ENCODE measurements around the gene UBE2E1.

Gene UBE2E1

DNA sequence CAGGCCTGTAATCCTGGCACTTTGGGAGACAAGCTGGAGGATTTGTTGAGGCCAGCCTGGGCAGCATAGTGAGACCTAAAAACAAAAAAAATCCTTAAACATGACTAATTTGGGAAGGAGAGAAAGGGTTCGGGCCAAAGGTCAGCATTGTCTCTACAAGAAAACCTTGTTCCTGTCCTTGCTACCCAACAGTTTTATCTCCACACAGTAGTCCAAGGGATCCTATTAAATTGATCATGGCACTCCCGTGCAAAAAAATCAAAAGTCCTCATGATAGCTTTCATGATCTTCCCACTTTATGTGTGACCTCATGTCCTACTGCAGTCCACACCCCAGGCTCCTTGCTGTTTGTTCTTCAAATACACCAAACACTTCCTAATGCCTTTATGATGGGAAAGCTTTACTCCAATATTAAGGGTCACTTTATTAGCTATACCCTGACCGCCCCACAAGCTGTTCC is 115.3 kb downstream of the UBE2E1 start:
- Histone ChIP-seq H3K36me3 (ENCODE audit: control insufficient read depth in 2 of 2, insufficient read depth in 2 of 2, low read length in 2 of 2) (peaks cover 19 to 26% of the 10 kb centered on the region in 2 donors), H3K27me3 (ENCODE audit: control insufficient read depth in 2 of 2, insufficient read depth in 2 of 2, low read length in 2 of 2) (no peaks in the 10 kb centered on the region), H3K9me3 (ENCODE audit: control insufficient read depth in 2 of 2, low read length in 2 of 2) (no peaks in the 10 kb centered on the region), H3K4me1 (ENCODE audit: control insufficient read depth in 2 of 2, insufficient read depth in 2 of 2, low read length in 2 of 2) (peaks cover 3 to 7% of the 10 kb centered on the region in 2 donors), H3K27ac (ENCODE audit: low read depth in 2 of 2, low read length in 2 of 2) (no peak overlapping the region), H3K4me3 (ENCODE audit: low read length in 2 of 2) (no peak overlapping the region), H3K9ac (ENCODE audit: low read depth in 1 of 2, low read length in 2 of 2) (no peak overlapping the region)

GRCh38 chr3:23923786-23924185 is 118.0 kb downstream of the UBE2E1 start:
- no peaks in the 10 kb centered on the region for H3K27me3 ChIP-seq (ENCODE audit: control insufficient read depth in 2 of 2, insufficient read depth in 2 of 2, low read length in 2 of 2)
- H3K4me1 ChIP-seq (ENCODE audit: control insufficient read depth in 2 of 2, insufficient read depth in 2 of 2, low read length in 2 of 2) = peaks cover under 1 to 5% of the 10 kb centered on the region in 2 donors
- no peak overlapping the region for H3K4me3 ChIP-seq (ENCODE audit: low read length in 2 of 2)
- no peaks in the 10 kb centered on the region for H3K9me3 ChIP-seq (ENCODE audit: control insufficient read depth in 2 of 2, low read length in 2 of 2)
- peaks cover 16 to 17% of the 10 kb centered on the region in 2 donors for H3K36me3 ChIP-seq (ENCODE audit: control insufficient read depth in 2 of 2, insufficient read depth in 2 of 2, low read length in 2 of 2)
- no peak overlapping the region for H3K9ac ChIP-seq (ENCODE audit: low read depth in 1 of 2, low read length in 2 of 2)
- no peak overlapping the region for H3K27ac ChIP-seq (ENCODE audit: low read depth in 2 of 2, low read length in 2 of 2)

- no peak overlapping the region for H3K4me3 ChIP-seq (ENCODE audit: low read length in 2 of 2)
- no peaks in the 10 kb centered on the region for H3K27me3 ChIP-seq (ENCODE audit: control insufficient read depth in 2 of 2, insufficient read depth in 2 of 2, low read length in 2 of 2)
- H3K36me3 ChIP-seq (ENCODE audit: control insufficient read depth in 2 of 2, insufficient read depth in 2 of 2, low read length in 2 of 2) = peaks cover 0 to 4% of the 10 kb centered on the region in 2 donors
- H3K27ac ChIP-seq (ENCODE audit: low read depth in 2 of 2, low read length in 2 of 2) = no peak overlapping the region
- no peaks in the 10 kb centered on the region for H3K9me3 ChIP-seq (ENCODE audit: control insufficient read depth in 2 of 2, low read length in 2 of 2)
- H3K9ac ChIP-seq (ENCODE audit: low read depth in 1 of 2, low read length in 2 of 2) = no peak overlapping the region
- peaks cover 0 to 3% of the 10 kb centered on the region in 2 donors for H3K4me1 ChIP-seq (ENCODE audit: control insufficient read depth in 2 of 2, insufficient read depth in 2 of 2, low read length in 2 of 2)
Observed at GRCh38 chr3:23926246-23926645, 120.5 kb downstream of the UBE2E1 start.

DNA sequence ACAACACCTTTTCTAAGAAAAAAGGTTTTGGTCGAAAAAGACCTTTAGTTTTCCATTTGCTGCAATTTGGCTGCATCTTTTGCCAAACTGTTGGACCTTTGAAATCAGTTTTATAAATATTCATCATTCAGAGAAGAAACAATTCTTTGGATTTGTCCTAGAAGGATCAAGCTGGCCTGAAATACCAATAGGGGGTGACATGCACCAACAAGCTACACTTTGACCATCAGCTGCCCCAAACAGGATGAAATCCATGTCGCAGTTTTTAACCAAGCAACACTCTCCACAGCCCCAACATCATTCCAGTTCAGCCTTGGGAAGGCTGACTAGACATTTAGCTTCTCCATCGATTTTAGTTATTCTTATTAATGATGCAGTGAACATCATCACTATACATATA is 121.0 kb downstream of the UBE2E1 start:
- Histone ChIP-seq H3K36me3 (ENCODE audit: control insufficient read depth in 2 of 2, insufficient read depth in 2 of 2, low read length in 2 of 2) (peaks cover 0 to 4% of the 10 kb centered on the region in 2 donors), H3K4me1 (ENCODE audit: control insufficient read depth in 2 of 2, insufficient read depth in 2 of 2, low read length in 2 of 2) (peaks cover 0 to 3% of the 10 kb centered on the region in 2 donors), H3K27ac (ENCODE audit: low read depth in 2 of 2, low read length in 2 of 2) (no peak overlapping the region), H3K27me3 (ENCODE audit: control insufficient read depth in 2 of 2, insufficient read depth in 2 of 2, low read length in 2 of 2) (no peaks in the 10 kb centered on the region), H3K9ac (ENCODE audit: low read depth in 1 of 2, low read length in 2 of 2) (no peak overlapping the region), H3K9me3 (ENCODE audit: control insufficient read depth in 2 of 2, low read length in 2 of 2) (no peaks in the 10 kb centered on the region), H3K4me3 (ENCODE audit: low read length in 2 of 2) (no peak overlapping the region)

GRCh38 chr3:23928524-23928923 is 122.8 kb downstream of the UBE2E1 start:
- Histone ChIP-seq H3K9me3 (ENCODE audit: control insufficient read depth in 2 of 2, low read length in 2 of 2) (no peaks in the 10 kb centered on the region), H3K9ac (ENCODE audit: low read depth in 1 of 2, low read length in 2 of 2) (no peak overlapping the region), H3K4me1 (ENCODE audit: control insufficient read depth in 2 of 2, insufficient read depth in 2 of 2, low read length in 2 of 2) (peaks cover 0 to 3% of the 10 kb centered on the region in 2 donors), H3K4me3 (ENCODE audit: low read length in 2 of 2) (no peak overlapping the region), H3K27me3 (ENCODE audit: control insufficient read depth in 2 of 2, insufficient read depth in 2 of 2, low read length in 2 of 2) (no peaks in the 10 kb centered on the region), H3K27ac (ENCODE audit: low read depth in 2 of 2, low read length in 2 of 2) (no peak overlapping the region), H3K36me3 (ENCODE audit: control insufficient read depth in 2 of 2, insufficient read depth in 2 of 2, low read length in 2 of 2) (no peaks in the 10 kb centered on the region)

DNA sequence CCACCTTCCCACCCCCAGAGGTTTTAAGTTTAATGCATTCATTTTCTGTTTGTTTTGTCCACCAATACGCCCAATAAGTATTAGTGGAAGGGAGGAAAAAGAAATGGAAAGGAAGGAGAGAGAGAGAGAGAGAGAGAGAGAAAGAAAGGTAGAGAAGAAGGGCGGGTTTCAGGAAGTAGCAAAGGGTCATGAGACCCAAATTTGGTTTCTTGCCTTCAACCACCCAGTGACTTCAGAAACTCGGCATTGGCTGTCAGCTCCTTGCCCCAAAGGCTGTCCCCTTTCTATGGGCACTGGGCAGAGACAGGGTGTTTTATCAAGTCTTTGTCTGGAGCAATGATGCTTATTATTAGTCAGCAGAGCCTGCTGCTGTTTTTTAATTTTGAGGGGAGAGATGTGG is 125.8 kb downstream of the UBE2E1 start:
- H3K4me1 ChIP-seq (ENCODE audit: control insufficient read depth in 2 of 2, insufficient read depth in 2 of 2, low read length in 2 of 2) = peaks cover 0 to 3% of the 10 kb centered on the region in 2 donors
- H3K27me3 ChIP-seq (ENCODE audit: control insufficient read depth in 2 of 2, insufficient read depth in 2 of 2, low read length in 2 of 2) = no peaks in the 10 kb centered on the region
- no peak overlapping the region for H3K4me3 ChIP-seq (ENCODE audit: low read length in 2 of 2)
- H3K9me3 ChIP-seq (ENCODE audit: control insufficient read depth in 2 of 2, low read length in 2 of 2) = no peaks in the 10 kb centered on the region
- H3K9ac ChIP-seq (ENCODE audit: low read depth in 1 of 2, low read length in 2 of 2) = no peak overlapping the region
- H3K36me3 ChIP-seq (ENCODE audit: control insufficient read depth in 2 of 2, insufficient read depth in 2 of 2, low read length in 2 of 2) = no peaks in the 10 kb centered on the region
- H3K27ac ChIP-seq (ENCODE audit: low read depth in 2 of 2, low read length in 2 of 2) = no peak overlapping the region

- H3K4me3 ChIP-seq (ENCODE audit: low read length in 2 of 2) = no peak overlapping the region
- no peak overlapping the region for H3K9ac ChIP-seq (ENCODE audit: low read depth in 1 of 2, low read length in 2 of 2)
- H3K27me3 ChIP-seq (ENCODE audit: control insufficient read depth in 2 of 2, insufficient read depth in 2 of 2, low read length in 2 of 2) = no peaks in the 10 kb centered on the region
- H3K9me3 ChIP-seq (ENCODE audit: control insufficient read depth in 2 of 2, low read length in 2 of 2) = no peaks in the 10 kb centered on the region
- H3K36me3 ChIP-seq (ENCODE audit: control insufficient read depth in 2 of 2, insufficient read depth in 2 of 2, low read length in 2 of 2) = no peaks in the 10 kb centered on the region
- H3K27ac ChIP-seq (ENCODE audit: low read depth in 2 of 2, low read length in 2 of 2) = no peak overlapping the region
- H3K4me1 ChIP-seq (ENCODE audit: control insufficient read depth in 2 of 2, insufficient read depth in 2 of 2, low read length in 2 of 2) = peaks cover 0 to 3% of the 10 kb centered on the region in 2 donors
Observed at GRCh38 chr3:23932571-23932970, 126.8 kb downstream of the UBE2E1 start.

GRCh38 chr3:23934253-23934652 is 128.5 kb downstream of the UBE2E1 start:
- no peaks in the 10 kb centered on the region for H3K36me3 ChIP-seq (ENCODE audit: control insufficient read depth in 2 of 2, insufficient read depth in 2 of 2, low read length in 2 of 2)
- H3K4me3 ChIP-seq (ENCODE audit: low read length in 2 of 2) = no peak overlapping the region
- H3K4me1 ChIP-seq (ENCODE audit: control insufficient read depth in 2 of 2, insufficient read depth in 2 of 2, low read length in 2 of 2) = no peaks in the 10 kb centered on the region
- no peaks in the 10 kb centered on the region for H3K9me3 ChIP-seq (ENCODE audit: control insufficient read depth in 2 of 2, low read length in 2 of 2)
- H3K27me3 ChIP-seq (ENCODE audit: control insufficient read depth in 2 of 2, insufficient read depth in 2 of 2, low read length in 2 of 2) = no peaks in the 10 kb centered on the region
- no peak overlapping the region for H3K9ac ChIP-seq (ENCODE audit: low read depth in 1 of 2, low read length in 2 of 2)
- no peak overlapping the region for H3K27ac ChIP-seq (ENCODE audit: low read depth in 2 of 2, low read length in 2 of 2)

DNA sequence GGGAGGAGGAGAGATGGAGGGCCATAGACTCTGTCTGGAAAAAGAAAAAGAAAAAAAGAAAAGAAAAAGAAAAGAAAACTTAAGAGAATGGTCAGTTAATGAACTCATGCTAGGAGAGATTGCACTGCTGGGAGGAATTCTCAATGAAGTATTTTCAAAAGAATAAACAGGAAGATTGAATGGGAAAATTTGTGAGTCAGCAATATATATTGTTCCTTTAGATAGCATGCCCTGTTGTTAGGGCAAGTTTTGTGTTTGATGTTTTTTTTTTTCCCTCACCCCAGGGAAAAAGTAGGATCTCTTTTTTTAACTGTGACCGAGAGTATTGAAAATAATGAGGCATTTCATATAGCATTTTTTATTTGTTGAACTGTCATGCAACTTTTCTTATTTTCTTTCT is 131.5 kb downstream of the UBE2E1 start:
- Histone ChIP-seq H3K27me3 (ENCODE audit: control insufficient read depth in 2 of 2, insufficient read depth in 2 of 2, low read length in 2 of 2) (no peaks in the 10 kb centered on the region), H3K9ac (ENCODE audit: low read depth in 1 of 2, low read length in 2 of 2) (no peak overlapping the region), H3K27ac (ENCODE audit: low read depth in 2 of 2, low read length in 2 of 2) (no peak overlapping the region), H3K9me3 (ENCODE audit: control insufficient read depth in 2 of 2, low read length in 2 of 2) (no peaks in the 10 kb centered on the region), H3K36me3 (ENCODE audit: control insufficient read depth in 2 of 2, insufficient read depth in 2 of 2, low read length in 2 of 2) (no peaks in the 10 kb centered on the region), H3K4me1 (ENCODE audit: control insufficient read depth in 2 of 2, insufficient read depth in 2 of 2, low read length in 2 of 2) (no peaks in the 10 kb centered on the region), H3K4me3 (ENCODE audit: low read length in 2 of 2) (no peak overlapping the region)

GRCh38 chr3:23938688-23939087 is 132.9 kb downstream of the UBE2E1 start:
- Histone ChIP-seq H3K4me3 (ENCODE audit: low read length in 2 of 2) (no peak overlapping the region), H3K9ac (ENCODE audit: low read depth in 1 of 2, low read length in 2 of 2) (no peak overlapping the region), H3K27me3 (ENCODE audit: control insufficient read depth in 2 of 2, insufficient read depth in 2 of 2, low read length in 2 of 2) (peaks cover 0 to 2% of the 10 kb centered on the region in 2 donors), H3K27ac (ENCODE audit: low read depth in 2 of 2, low read length in 2 of 2) (no peak overlapping the region), H3K9me3 (ENCODE audit: control insufficient read depth in 2 of 2, low read length in 2 of 2) (no peaks in the 10 kb centered on the region), H3K4me1 (ENCODE audit: control insufficient read depth in 2 of 2, insufficient read depth in 2 of 2, low read length in 2 of 2) (no peaks in the 10 kb centered on the region), H3K36me3 (ENCODE audit: control insufficient read depth in 2 of 2, insufficient read depth in 2 of 2, low read length in 2 of 2) (no peaks in the 10 kb centered on the region)

- Histone ChIP-seq H3K27me3 (ENCODE audit: control insufficient read depth in 2 of 2, insufficient read depth in 2 of 2, low read length in 2 of 2) (peaks cover 0 to 2% of the 10 kb centered on the region in 2 donors), H3K9ac (ENCODE audit: low read depth in 1 of 2, low read length in 2 of 2) (no peak overlapping the region), H3K4me1 (ENCODE audit: control insufficient read depth in 2 of 2, insufficient read depth in 2 of 2, low read length in 2 of 2) (peaks cover 0 to 5% of the 10 kb centered on the region in 2 donors), H3K4me3 (ENCODE audit: low read length in 2 of 2) (no peak overlapping the region), H3K9me3 (ENCODE audit: control insufficient read depth in 2 of 2, low read length in 2 of 2) (no peaks in the 10 kb centered on the region), H3K36me3 (ENCODE audit: control insufficient read depth in 2 of 2, insufficient read depth in 2 of 2, low read length in 2 of 2) (no peaks in the 10 kb centered on the region), H3K27ac (ENCODE audit: low read depth in 2 of 2, low read length in 2 of 2) (no peak overlapping the region)
Observed at GRCh38 chr3:23940775-23941174, 135.0 kb downstream of the UBE2E1 start.
